Activated CD4-positive, alpha-beta T cell treated with anti-CD3 and anti-CD28 coated beads, Interleukin-2, amount 10 ng/mL, durations not matched to agents 24 days and 14 days (primary cell): Measurements from ENCODE around the gene PIK3CD. TPM values are rescaled to one million over a fixed set of nuclear protein-coding genes. Genes with fewer than 3 reads are reported as not detected.

Experiments
- DNase-seq: peaks from one replicate; pipeline ENCODE4 v3.0.0; 2022
- H3K27ac Mint-ChIP-seq: one replicate; pipeline ENCODE4 v1.8.0; 2022; ENCODE audit warnings: mild to moderate bottlenecking, mixed read lengths
- H3K27me3 Mint-ChIP-seq: one replicate; pipeline ENCODE4 v1.8.0; 2022; ENCODE audit warnings: mixed read lengths
- H3K36me3 Mint-ChIP-seq: one replicate; pipeline ENCODE4 v1.8.0; 2022; ENCODE audit warnings: low read depth, mild to moderate bottlenecking, mixed read lengths
- H3K4me1 Mint-ChIP-seq: one replicate; pipeline ENCODE4 v1.8.0; 2021; ENCODE audit warnings: mixed read lengths
- H3K4me3 Mint-ChIP-seq: one replicate; pipeline ENCODE4 v1.8.0; 2022; ENCODE audit warnings: mild to moderate bottlenecking, moderate library complexity, mixed read lengths
- H3K9me3 Mint-ChIP-seq: one replicate; pipeline ENCODE4 v1.8.0; 2021; ENCODE audit warnings: mixed read lengths
- intact Hi-C: fragments of 100-400 bp; cut with micrococcal nuclease; formaldehyde crosslinking; loops from one replicate; pipeline ENCODE4 v1.15.1; 2023
- total RNA-seq: library from RNA; stranded (reverse); gene quantifications from 2 replicates; pipeline ENCODE4 v1.2.3, GENCODE V29; 2022

The PIK3CD gene
- total RNA-seq, 1 donor from 2014 or later: 233 TPM

GRCh38 chr1:9763914-9764313 is 112.4 kb downstream of the PIK3CD start:
- no peaks in the 10 kb centered on the region for H3K9me3 Mint-ChIP-seq
- no peak for DNase-seq
- peaks cover 11% of the 10 kb centered on the region for H3K36me3 Mint-ChIP-seq
- peaks cover 9% of the 10 kb centered on the region for H3K4me1 Mint-ChIP-seq
- intact Hi-C loops: no loop called here
- no peak overlapping the region for H3K4me3 Mint-ChIP-seq
- H3K27ac Mint-ChIP-seq: peak overlapping the region; percentile 56
- no peaks in the 10 kb centered on the region for H3K27me3 Mint-ChIP-seq

- no peaks in the 10 kb centered on the region for H3K9me3 Mint-ChIP-seq
- H3K27me3 Mint-ChIP-seq: no peaks in the 10 kb centered on the region
Observed at GRCh38 chr1:9764550-9764949, 113.0 kb downstream of the PIK3CD start.

GRCh38 chr1:9766759-9767442 is 115.4 kb downstream of the PIK3CD start:
- peaks cover 12% of the 10 kb centered on the region for H3K36me3 Mint-ChIP-seq
- H3K4me1 Mint-ChIP-seq: peaks cover 7% of the 10 kb centered on the region
- intact Hi-C loops: no loop called here
- H3K27me3 Mint-ChIP-seq: no peaks in the 10 kb centered on the region
- H3K27ac Mint-ChIP-seq: no peak overlapping the region
- no peaks in the 10 kb centered on the region for H3K9me3 Mint-ChIP-seq
- no peak overlapping the region for H3K4me3 Mint-ChIP-seq
- no peak for DNase-seq

More at GRCh38 chr1:9764550-9764949, 113.0 kb downstream of the PIK3CD start:
- intact Hi-C loops: no loop called here
- Mint-ChIP-seq H3K36me3 (peaks cover 15% of the 10 kb centered on the region), H3K27ac (no peak overlapping the region), H3K4me1 (peaks cover 9% of the 10 kb centered on the region), H3K4me3 (no peak overlapping the region)
- DNase-seq: no peak

GRCh38 chr1:9767964-9768668 is 116.6 kb downstream of the PIK3CD start:
- Mint-ChIP-seq H3K27me3 (no peaks in the 10 kb centered on the region), H3K36me3 (peaks cover 21% of the 10 kb centered on the region), H3K27ac (no peak overlapping the region), H3K4me3 (no peak overlapping the region), H3K9me3 (no peaks in the 10 kb centered on the region), H3K4me1 (peaks cover 7% of the 10 kb centered on the region)
- intact Hi-C loops: no loop called here
- peak; percentile 64 for DNase-seq

- no peak overlapping the region for H3K27ac Mint-ChIP-seq
- no peak overlapping the region for H3K4me3 Mint-ChIP-seq
- H3K27me3 Mint-ChIP-seq: no peaks in the 10 kb centered on the region
Observed at GRCh38 chr1:9768983-9769382, 117.5 kb downstream of the PIK3CD start.

GRCh38 chr1:9770298-9770697 is 118.8 kb downstream of the PIK3CD start:
- Mint-ChIP-seq H3K9me3 (no peaks in the 10 kb centered on the region), H3K27ac (no peak overlapping the region), H3K36me3 (peaks cover 16% of the 10 kb centered on the region), H3K4me1 (peaks cover 4% of the 10 kb centered on the region), H3K27me3 (no peaks in the 10 kb centered on the region), H3K4me3 (no peak overlapping the region)
- intact Hi-C loops: no loop called here
- no peak for DNase-seq

More at GRCh38 chr1:9768983-9769382, 117.5 kb downstream of the PIK3CD start:
- DNase-seq: no peak
- intact Hi-C loops: no loop called here
- Mint-ChIP-seq H3K4me1 (peaks cover 4% of the 10 kb centered on the region), H3K36me3 (peaks cover 19% of the 10 kb centered on the region), H3K9me3 (no peaks in the 10 kb centered on the region)

- Mint-ChIP-seq H3K36me3 (peaks cover 12% of the 10 kb centered on the region), H3K9me3 (no peaks in the 10 kb centered on the region)
Observed at GRCh38 chr1:9774712-9775679, 123.5 kb downstream of the PIK3CD start.

GRCh38 chr1:9776685-9777084 is 125.2 kb downstream of the PIK3CD start:
- Mint-ChIP-seq H3K27me3 (no peaks in the 10 kb centered on the region), H3K27ac (no peak overlapping the region), H3K9me3 (no peaks in the 10 kb centered on the region), H3K36me3 (peaks cover 12% of the 10 kb centered on the region), H3K4me1 (peaks cover 2% of the 10 kb centered on the region), H3K4me3 (no peak overlapping the region)
- DNase-seq: no peak
- intact Hi-C loops: no loop called here

More at GRCh38 chr1:9774712-9775679, 123.5 kb downstream of the PIK3CD start:
- Mint-ChIP-seq H3K4me3 (no peak overlapping the region), H3K27ac (no peak overlapping the region), H3K4me1 (peaks cover 2% of the 10 kb centered on the region), H3K27me3 (no peaks in the 10 kb centered on the region)
- intact Hi-C loops: no loop called here
- DNase-seq: no peak

Other genes with a start within 250 kb of the PIK3CD start
- gene SLC25A33, start 112.3 kb upstream of the PIK3CD start, total RNA-seq: 11.4 and 12.4 TPM in 2 replicates
- 35.9 and 37.3 TPM in 2 replicates for gene TMEM201, start 62.8 kb upstream of the PIK3CD start, total RNA-seq
- 42.1 and 43.8 TPM in 2 replicates for gene CLSTN1, start 172.2 kb downstream of the PIK3CD start, total RNA-seq